GM10847 (cell line): Measurements from ENCODE around the gene FEN1.

Experiments
- POLR2A ChIP-seq: IDR thresholded peaks from 2 replicates; pipeline ENCODE4 v1.6.1; 2011; ENCODE audit not compliant: insufficient read length; ENCODE audit errors: extremely low read depth

Gene FEN1

DNA sequence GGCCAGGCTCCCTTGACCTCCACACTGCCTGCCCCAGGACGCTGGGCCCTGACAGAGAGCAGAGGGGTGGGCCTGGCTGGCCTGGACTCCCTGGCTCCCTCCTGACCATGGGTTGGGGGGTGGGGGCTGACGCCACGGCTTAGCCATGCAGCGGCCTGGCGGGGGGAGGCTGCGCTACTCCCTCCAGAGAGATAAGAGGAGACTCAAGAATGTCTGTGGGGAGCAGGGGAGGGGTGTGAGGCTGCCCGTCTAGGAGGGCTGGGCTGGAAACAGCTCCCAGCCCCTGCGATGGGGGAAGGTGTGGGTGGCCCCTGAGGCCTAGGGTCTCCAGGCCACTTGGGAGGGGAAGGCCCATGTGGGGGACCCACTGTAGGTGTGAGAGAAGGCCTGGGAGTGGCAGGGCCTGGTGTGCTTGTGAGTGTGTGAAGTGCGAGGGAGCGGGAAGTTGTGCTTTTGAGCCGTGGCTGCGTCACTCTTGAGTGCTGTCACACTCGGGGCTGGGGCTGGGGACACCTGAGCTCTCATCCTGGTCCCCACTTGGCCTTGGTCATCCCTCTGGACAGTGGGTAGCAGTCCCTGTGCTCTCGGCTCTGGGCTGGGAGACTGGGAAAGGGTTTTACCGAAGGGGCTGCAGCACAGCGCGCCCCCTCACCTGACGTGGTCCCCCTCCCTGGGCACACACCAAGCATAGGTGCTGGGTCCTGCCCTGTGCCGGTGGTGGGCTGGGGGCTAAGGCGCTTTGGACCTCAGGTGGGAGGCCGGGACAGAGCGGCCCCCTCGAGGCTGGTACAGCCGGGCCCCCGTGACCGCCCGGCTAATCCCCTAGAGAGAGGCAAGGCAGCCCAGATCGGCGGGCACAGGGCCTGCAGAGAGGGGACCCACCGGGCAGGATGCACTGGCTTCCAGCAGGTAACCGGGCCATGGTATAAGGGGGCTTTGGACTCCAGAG lies 37.9 kb upstream of the FEN1 start:
- no peak for TF ChIP-seq POLR2A

- no peak for TF ChIP-seq POLR2A
Observed at GRCh38 chr11:61756147-61756451, 36.6 kb upstream of the FEN1 start.

DNA sequence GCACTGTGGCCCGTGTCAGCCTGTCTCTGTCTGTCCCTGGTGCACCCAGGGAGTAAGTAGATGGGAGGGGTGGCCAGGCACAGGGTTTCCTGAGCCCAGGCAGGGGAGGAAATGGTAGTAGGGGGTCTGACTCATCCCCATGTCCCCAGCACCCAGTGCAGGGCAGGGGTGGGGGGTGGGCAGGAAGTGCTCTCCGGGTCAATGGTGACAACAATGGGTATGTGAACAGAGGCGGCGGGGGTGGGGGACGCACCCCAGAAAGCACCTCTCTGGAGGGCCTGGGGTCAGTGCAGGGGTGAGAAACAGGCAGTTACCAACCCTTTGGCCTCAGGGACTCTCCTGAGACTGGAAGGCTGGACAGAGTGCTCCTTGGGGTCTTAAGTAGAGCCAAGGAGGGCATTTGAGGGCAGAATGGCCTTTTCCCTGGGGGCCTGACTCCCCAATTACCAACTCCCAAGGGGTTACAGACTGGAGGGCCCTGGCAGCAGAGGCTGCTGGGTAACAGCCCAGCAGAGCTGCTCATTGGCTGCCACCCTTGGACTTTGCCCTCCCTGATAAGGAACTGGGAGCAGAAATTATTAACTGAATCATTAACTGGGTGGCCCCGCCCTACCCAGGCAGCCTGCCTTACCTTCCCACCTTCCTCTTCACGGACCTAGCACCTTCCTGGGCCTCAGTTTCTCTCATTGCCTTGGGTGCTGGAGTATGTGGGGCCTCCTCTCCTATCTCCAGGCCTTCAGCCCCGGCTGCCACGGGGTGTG lies 36.1 kb upstream of the FEN1 start:
- no peak for TF ChIP-seq POLR2A

- no peak for TF ChIP-seq POLR2A
Observed at GRCh38 chr11:61757213-61757862, 35.4 kb upstream of the FEN1 start.

DNA sequence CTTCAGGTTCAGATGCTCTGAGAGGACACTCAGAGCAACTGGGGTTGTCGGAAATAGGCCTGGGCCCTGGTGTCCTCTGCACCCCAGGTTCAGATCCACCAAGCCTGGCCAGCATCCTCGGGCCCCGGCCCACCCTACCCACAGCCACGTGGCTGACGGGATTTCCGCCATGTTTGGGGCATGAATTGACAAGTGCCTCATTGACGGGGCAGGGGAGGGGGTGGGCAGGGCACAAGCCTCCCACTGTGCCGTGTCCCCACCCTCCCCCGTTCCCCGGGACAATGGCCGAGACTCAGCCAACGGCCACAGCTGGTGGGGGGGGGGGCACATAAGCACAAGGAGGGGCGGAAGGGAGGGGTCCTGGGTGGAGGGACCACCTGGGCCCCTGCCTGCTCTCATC lies 31.8 kb upstream of the FEN1 start:
- TF ChIP-seq POLR2A, result no peak

- TF ChIP-seq POLR2A, result no peak
Observed at GRCh38 chr11:61761440-61762222, 31.1 kb upstream of the FEN1 start.

DNA sequence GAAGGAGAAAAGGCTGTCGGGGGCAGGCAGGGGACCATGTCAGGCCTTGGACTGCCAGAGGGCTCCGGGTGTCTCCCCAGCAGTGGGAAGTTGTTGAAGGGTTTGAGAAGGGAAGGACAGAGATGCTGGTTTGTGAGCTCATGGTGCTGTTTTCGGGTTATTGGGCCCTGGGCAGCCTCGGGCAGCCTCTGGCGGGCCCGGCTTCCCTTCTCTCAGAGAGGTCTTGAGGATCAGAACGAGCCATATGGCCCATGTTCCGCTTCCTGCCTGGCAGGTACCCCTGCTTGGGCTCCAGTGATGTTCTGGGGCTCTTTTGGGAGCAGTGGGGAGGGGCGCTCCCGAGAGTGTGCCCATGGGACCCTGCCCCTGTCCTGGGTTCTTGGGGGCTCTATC lies 30.5 kb upstream of the FEN1 start:
- no peak for TF ChIP-seq POLR2A

DNA sequence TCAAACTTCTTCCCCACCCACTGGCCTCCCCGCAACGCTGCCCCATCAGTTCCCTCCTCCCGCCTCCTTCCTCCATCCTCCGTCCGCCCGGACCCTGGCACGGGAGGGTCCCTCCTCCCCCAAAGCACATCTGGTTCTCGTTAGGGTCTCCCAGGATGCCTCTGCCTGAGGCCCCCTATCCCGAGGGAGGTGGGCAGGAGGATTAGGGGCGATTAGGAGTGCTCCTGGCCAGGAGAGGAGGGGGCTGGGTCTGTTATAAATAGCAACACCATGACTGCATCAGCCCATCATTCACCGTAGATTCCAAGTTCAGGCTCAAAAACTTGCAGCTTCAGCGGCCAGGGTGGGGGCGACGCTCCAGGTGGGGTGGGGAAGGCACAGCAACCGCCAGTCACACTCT lies 29.9 kb upstream of the FEN1 start:
- TF ChIP-seq POLR2A, result no peak

- no peak for TF ChIP-seq POLR2A
Observed at GRCh38 chr11:61763930-61764605, 28.6 kb upstream of the FEN1 start.

DNA sequence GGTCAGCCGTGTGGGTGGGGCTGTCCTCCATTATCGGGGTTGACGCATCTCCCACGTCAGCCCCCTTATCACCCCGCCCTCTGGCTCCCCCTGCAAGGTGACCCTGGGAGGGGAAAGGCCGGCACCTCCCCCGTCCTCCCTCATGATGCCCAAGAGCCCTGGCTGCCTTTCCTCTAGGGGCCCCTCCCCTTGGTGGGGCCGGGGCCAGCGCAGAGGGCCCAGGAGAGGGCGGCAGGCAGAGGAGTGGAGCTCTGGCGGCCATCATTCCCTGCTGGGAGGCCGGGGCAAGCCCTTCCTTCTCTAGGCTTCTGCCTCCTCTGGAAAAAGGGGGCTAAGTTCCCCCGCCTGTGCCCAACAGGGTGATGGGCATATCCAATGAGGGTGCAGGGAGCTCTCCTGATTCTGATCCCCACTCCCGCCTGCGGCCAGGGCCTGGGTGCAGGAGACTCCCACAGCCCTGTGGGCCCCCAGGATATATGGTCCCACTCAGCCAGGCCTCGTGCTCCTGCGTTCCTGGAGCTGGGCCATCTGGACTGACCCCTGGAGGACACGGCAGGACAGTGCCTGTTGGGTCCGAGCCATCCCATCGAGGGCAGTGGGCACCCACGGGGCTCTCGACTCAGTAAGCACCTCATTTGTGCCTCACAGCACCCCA lies 28.0 kb upstream of the FEN1 start:
- TF ChIP-seq POLR2A, result no peak

- no peak for TF ChIP-seq POLR2A
Observed at GRCh38 chr11:61765550-61766253, 27.0 kb upstream of the FEN1 start.

DNA sequence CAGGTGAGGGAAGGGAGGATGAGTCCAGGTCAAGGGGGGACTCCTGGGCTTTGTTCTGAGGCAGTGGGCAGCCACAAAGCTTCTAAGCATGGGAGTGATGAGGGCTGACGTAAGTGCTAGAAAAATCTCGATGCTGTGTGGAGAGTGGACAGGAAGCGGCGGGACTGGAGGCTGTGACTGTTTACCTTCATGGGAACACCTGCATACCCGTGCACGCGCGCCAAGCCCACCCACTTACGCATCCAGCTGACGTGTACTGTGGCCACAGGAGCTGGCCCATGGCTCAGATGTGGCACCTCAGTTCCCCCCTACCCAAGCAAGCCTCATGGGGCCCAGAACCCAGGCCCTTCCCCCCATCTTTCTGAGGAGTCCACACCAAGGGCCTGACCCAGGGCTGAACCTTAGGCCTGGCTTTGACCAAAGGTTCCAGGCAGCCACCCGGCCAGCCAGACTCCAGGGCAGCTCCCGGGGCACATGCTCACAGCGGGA lies 26.3 kb upstream of the FEN1 start:
- no peak for TF ChIP-seq POLR2A

DNA sequence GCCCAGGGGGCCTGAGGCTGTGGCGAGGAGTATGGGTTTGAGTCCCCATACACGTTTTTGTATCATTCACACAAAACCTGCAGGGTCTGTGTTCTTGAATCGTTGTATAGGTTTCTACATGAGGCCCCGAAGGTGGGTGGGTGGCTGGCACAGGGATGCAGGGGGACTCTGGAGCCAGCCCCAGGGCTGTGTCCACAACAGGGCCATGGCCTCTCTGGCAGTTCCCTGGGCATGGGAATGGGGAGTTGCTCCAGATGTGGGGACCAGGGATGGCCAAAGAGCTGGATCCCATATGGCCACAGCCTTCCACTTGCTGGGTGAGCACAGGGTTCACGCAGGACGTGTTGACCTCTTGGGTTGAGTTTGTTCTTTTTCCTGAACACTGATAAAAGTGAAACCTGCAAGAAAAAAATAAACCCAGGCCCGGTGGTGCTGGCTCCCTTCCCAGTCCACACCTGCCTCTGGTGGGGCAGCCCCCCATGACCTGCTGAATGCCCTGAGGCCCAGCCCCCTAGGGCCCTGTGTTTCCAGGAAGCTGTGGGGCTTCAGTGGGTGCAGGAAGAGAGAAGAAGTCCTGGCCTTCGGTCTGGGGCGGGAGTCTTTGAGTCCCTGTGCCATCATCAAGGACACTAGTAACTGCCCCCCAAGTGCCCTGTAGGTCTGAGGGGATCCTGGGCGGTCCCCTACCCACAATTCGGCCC lies 24.2 kb upstream of the FEN1 start:
- no peak for TF ChIP-seq POLR2A
